ENCODE data around the gene SP9. TPM values are rescaled to one million over a fixed set of nuclear protein-coding genes. Genes with fewer than 3 reads are reported as not detected.
"Not testable (repeated sequence)": the region's sequence is repeated elsewhere in the genome, so short reads cannot be mapped to it uniquely, and the experiment has no call there.

The SP9 gene
- total RNA-seq, 1 experiment from 2014 or later, result 2.9 TPM

- DNase-seq, result no peak
- H3K4me3 Mint-ChIP-seq (ENCODE audit: unreplicated experiment), result no peak overlapping the region
- H3K27me3 Mint-ChIP-seq (ENCODE audit: insufficient read depth, unreplicated experiment), result no peaks in the 10 kb centered on the region
- H3K9me3 Mint-ChIP-seq (ENCODE audit: unreplicated experiment), result no peaks in the 10 kb centered on the region
- no peak overlapping the region for H3K4me3 ChIP-seq (ENCODE audit: low read depth, low read length)
- H3K4me1 Mint-ChIP-seq (ENCODE audit: low read depth, unreplicated experiment), result no peaks in the 10 kb centered on the region
- H3K36me3 ChIP-seq (ENCODE audit: control insufficient read depth, insufficient read depth, low read length), result no peaks in the 10 kb centered on the region
- H3K27me3 ChIP-seq (replicated peaks; ENCODE audit: control insufficient read depth, insufficient read depth, low read length), result no peaks in the 10 kb centered on the region
- H3K27ac Mint-ChIP-seq (ENCODE audit: unreplicated experiment), result no peak overlapping the region
- ChIA-PET POLR2A (interaction anchor here (1.5 kb wide), 1 partner anchor 196 kb away, joined by 3 read pairs; no protein-coding TSS in a partner anchor), CTCF (interaction anchor here (0.6 to 1.9 kb wide), 5 partner anchors 9 to 197 kb away, joined by 3 to 8 read pairs (median 5); no protein-coding TSS in a partner anchor)
- no peak for TF ChIP-seq CTCF (IDR thresholded peaks at IDR 0.05; ENCODE audit: insufficient read depth in 1 of 2, low read depth in 1 of 2, low read length in 1 of 2, severe bottlenecking in 1 of 2, unreplicated experiment in 1 of 2)
- intact Hi-C loops (cut with micrococcal nuclease; ENCODE audit: unreplicated experiment), result no loop called here
- H3K9me3 ChIP-seq, result no peaks in the 10 kb centered on the region
- H3K36me3 Mint-ChIP-seq (ENCODE audit: insufficient read depth, unreplicated experiment), result peaks cover 11% of the 10 kb centered on the region
- H3K4me1 ChIP-seq, result no peaks in the 10 kb centered on the region
- no TSS peak for BruUV-seq (replicated peaks)
Measured at GRCh38 chr2:174350593-174351181, 15.9 kb downstream of the SP9 start.

DNA sequence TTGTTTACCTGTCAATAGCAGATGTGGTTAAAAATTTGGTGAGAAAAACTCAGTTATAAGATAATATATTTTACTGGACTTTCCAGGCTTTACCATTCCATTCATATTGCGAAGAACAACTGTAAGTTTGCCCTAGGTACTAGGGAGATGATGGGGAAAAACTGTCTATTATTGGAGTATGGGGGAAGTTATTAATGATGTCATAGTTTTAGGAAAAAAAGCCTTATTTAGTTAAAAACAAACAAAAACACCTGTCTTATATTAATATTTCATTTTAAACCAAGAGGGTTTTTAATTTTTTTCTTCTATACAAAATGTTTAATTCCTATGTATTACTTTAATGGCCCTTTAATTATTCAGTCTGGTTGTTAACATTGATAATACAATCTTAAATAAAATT is 18.2 kb downstream of the SP9 start:
- Mint-ChIP-seq H3K9me3 (ENCODE audit: unreplicated experiment) (no peaks in the 10 kb centered on the region), H3K4me3 (ENCODE audit: unreplicated experiment) (no peak overlapping the region), H3K4me1 (ENCODE audit: low read depth, unreplicated experiment) (no peaks in the 10 kb centered on the region), H3K27ac (ENCODE audit: unreplicated experiment) (no peak overlapping the region), H3K36me3 (ENCODE audit: insufficient read depth, unreplicated experiment) (peaks cover 11% of the 10 kb centered on the region), H3K27me3 (ENCODE audit: insufficient read depth, unreplicated experiment) (no peaks in the 10 kb centered on the region)
- no peak overlapping the region for H3K4me3 ChIP-seq (ENCODE audit: low read depth, low read length)
- H3K4me1 ChIP-seq, result no peaks in the 10 kb centered on the region
- DNase-seq, result no peak
- ChIA-PET CTCF (no interaction called here), POLR2A (no interaction called here)
- no peaks in the 10 kb centered on the region for H3K27me3 ChIP-seq (replicated peaks; ENCODE audit: control insufficient read depth, insufficient read depth, low read length)
- no peaks in the 10 kb centered on the region for H3K9me3 ChIP-seq
- no peak for TF ChIP-seq CTCF (IDR thresholded peaks at IDR 0.05; ENCODE audit: insufficient read depth in 1 of 2, low read depth in 1 of 2, low read length in 1 of 2, severe bottlenecking in 1 of 2, unreplicated experiment in 1 of 2)
- H3K36me3 ChIP-seq (ENCODE audit: control insufficient read depth, insufficient read depth, low read length), result no peaks in the 10 kb centered on the region
- intact Hi-C loops (cut with micrococcal nuclease; ENCODE audit: unreplicated experiment), result no loop called here
- no TSS peak for BruUV-seq (replicated peaks)

- Histone ChIP-seq H3K9me3 (no peaks in the 10 kb centered on the region), H3K27me3 (replicated peaks; ENCODE audit: control insufficient read depth, insufficient read depth, low read length) (no peaks in the 10 kb centered on the region), H3K4me1 (no peaks in the 10 kb centered on the region), H3K36me3 (ENCODE audit: control insufficient read depth, insufficient read depth, low read length) (no peaks in the 10 kb centered on the region), H3K4me3 (ENCODE audit: low read depth, low read length) (no peak overlapping the region)
- TF ChIP-seq CTCF (IDR thresholded peaks at IDR 0.05; ENCODE audit: insufficient read depth in 1 of 2, low read depth in 1 of 2, low read length in 1 of 2, severe bottlenecking in 1 of 2, unreplicated experiment in 1 of 2), result no peak
- H3K27ac Mint-ChIP-seq (ENCODE audit: unreplicated experiment), result no peak overlapping the region
- no peak for DNase-seq
- H3K4me3 Mint-ChIP-seq (ENCODE audit: unreplicated experiment), result no peak overlapping the region
- intact Hi-C loops (cut with micrococcal nuclease; ENCODE audit: unreplicated experiment), result no loop called here
- H3K4me1 Mint-ChIP-seq (ENCODE audit: low read depth, unreplicated experiment), result no peaks in the 10 kb centered on the region
- H3K36me3 Mint-ChIP-seq (ENCODE audit: insufficient read depth, unreplicated experiment), result peaks cover 7% of the 10 kb centered on the region
- POLR2A ChIA-PET, result no interaction called here
- no peaks in the 10 kb centered on the region for H3K27me3 Mint-ChIP-seq (ENCODE audit: insufficient read depth, unreplicated experiment)
- CTCF ChIA-PET, result no interaction called here
- no peaks in the 10 kb centered on the region for H3K9me3 Mint-ChIP-seq (ENCODE audit: unreplicated experiment)
- no TSS peak for BruUV-seq (replicated peaks)
Measured at GRCh38 chr2:174356347-174356746, 21.6 kb downstream of the SP9 start.

GRCh38 chr2:174359663-174360062 is 24.9 kb downstream of the SP9 start:
- CTCF ChIA-PET, result interaction anchor here (0.6 kb wide), 1 partner anchor 338 kb away, joined by 4 read pairs; no protein-coding TSS in a partner anchor
- POLR2A ChIA-PET, result not testable (repeated sequence)

More at GRCh38 chr2:174359663-174360062, 24.9 kb downstream of the SP9 start:
- H3K27ac Mint-ChIP-seq (ENCODE audit: unreplicated experiment); BruUV-seq (replicated peaks); H3K4me1 Mint-ChIP-seq (ENCODE audit: low read depth, unreplicated experiment); H3K27me3 ChIP-seq (replicated peaks; ENCODE audit: control insufficient read depth, insufficient read depth, low read length); H3K4me3 Mint-ChIP-seq (ENCODE audit: unreplicated experiment); H3K4me3 ChIP-seq (ENCODE audit: low read depth, low read length); intact Hi-C loops (cut with micrococcal nuclease; ENCODE audit: unreplicated experiment); H3K9me3 Mint-ChIP-seq (ENCODE audit: unreplicated experiment); DNase-seq; H3K4me1 ChIP-seq; H3K36me3 ChIP-seq (ENCODE audit: control insufficient read depth, insufficient read depth, low read length); H3K27me3 Mint-ChIP-seq (ENCODE audit: insufficient read depth, unreplicated experiment): not testable (repeated sequence)
- peaks cover 23% of the 10 kb centered on the region for H3K36me3 Mint-ChIP-seq (ENCODE audit: insufficient read depth, unreplicated experiment)
- peaks cover 10% of the 10 kb centered on the region for H3K9me3 ChIP-seq

All from Caco-2 (cell line).